SK-MEL-5 (cell line): ENCODE results near the gene MXD1. TPM values are rescaled to one million over a fixed set of nuclear protein-coding genes. Genes with fewer than 3 reads are reported as not detected.

Source experiments
- DNase-seq: peaks from one replicate; pipeline ENCODE4 v3.0.0-alpha.2; 2016; ENCODE audit warnings: low read depth, low spot score
- in situ Hi-C: cut with HindIII; loops from 2 replicates; pipeline ENCODE4 v1.10.0; 2016; ENCODE audit warnings: low sequenced_read_pairs, high pct_unique_total_duplicates, low pct_unique_long_range_greater_than_20kb
- total RNA-seq: library from RNA; depleted of rRNA; stranded (reverse); fragments of >200 nt; shearing (Covaris generic); gene quantifications from 2 replicates; pipeline ENCODE4 v1.2.3, GENCODE V29; 2014

Gene MXD1
- total RNA-seq, 1 experiment from 2014 or later: 3.8 TPM

- in situ Hi-C loops: no loop called here
Observed at GRCh38 chr2:69964353-69964841, 49.5 kb downstream of the MXD1 start.

GRCh38 chr2:69965756-69966445 lies 51.0 kb downstream of the MXD1 start:
- in situ Hi-C loops: no loop called here
- no peak for DNase-seq

More at GRCh38 chr2:69964353-69964841, 49.5 kb downstream of the MXD1 start:
- no peak for DNase-seq

GRCh38 chr2:69966496-69966895 lies 51.6 kb downstream of the MXD1 start:
- DNase-seq: no peak
- in situ Hi-C loops: no loop called here

GRCh38 chr2:69968609-69969008 lies 53.7 kb downstream of the MXD1 start:
- no peak for DNase-seq

GRCh38 chr2:69969126-69969983 lies 54.4 kb downstream of the MXD1 start:
- in situ Hi-C loops: no loop called here
- no peak for DNase-seq

More at GRCh38 chr2:69968609-69969008, 53.7 kb downstream of the MXD1 start:
- in situ Hi-C loops: no loop called here

- in situ Hi-C loops: no loop called here
- no peak for DNase-seq
Observed at GRCh38 chr2:69969991-69970390, 55.1 kb downstream of the MXD1 start.

- no peak for DNase-seq
- in situ Hi-C loops: no loop called here
Observed at GRCh38 chr2:69972822-69973221, 57.9 kb downstream of the MXD1 start.

- no peak for DNase-seq
- in situ Hi-C loops: no loop called here
Observed at GRCh38 chr2:69973335-69973735, 58.4 kb downstream of the MXD1 start.

GRCh38 chr2:69975136-69975852 lies 60.4 kb downstream of the MXD1 start:
- in situ Hi-C loops: no loop called here
- no peak for DNase-seq

GRCh38 chr2:69975853-69976462 lies 61.0 kb downstream of the MXD1 start:
- in situ Hi-C loops: no loop called here
- no peak for DNase-seq

- in situ Hi-C loops: no loop called here
- DNase-seq: no peak
Observed at GRCh38 chr2:69977186-69977585, 62.3 kb downstream of the MXD1 start.

GRCh38 chr2:69977906-69978482 lies 63.1 kb downstream of the MXD1 start:
- in situ Hi-C loops: no loop called here
- DNase-seq: no peak

GRCh38 chr2:69979902-69980807 lies 65.2 kb downstream of the MXD1 start:
- in situ Hi-C loops: no loop called here
- DNase-seq: no peak

- in situ Hi-C loops: no loop called here
- no peak for DNase-seq
Observed at GRCh38 chr2:69983392-69983966, 68.6 kb downstream of the MXD1 start.

- in situ Hi-C loops: no loop called here
- DNase-seq: no peak
Observed at GRCh38 chr2:69985216-69985615, 70.3 kb downstream of the MXD1 start.

- DNase-seq: no peak
- in situ Hi-C loops: no loop called here
Observed at GRCh38 chr2:69985688-69986087, 70.8 kb downstream of the MXD1 start.
